GM18502 (cell line): ENCODE measurements around the gene SMC1B.
"Not testable (repeated sequence)": the region's sequence is repeated elsewhere in the genome, so short reads cannot be mapped to it uniquely, and the experiment has no call there.

Experiments
- ATAC-seq: cut with Tn5 transposase; IDR thresholded peaks from one replicate; pipeline ENCODE4 v1.9.1; 2021; ENCODE audit warnings: mild to moderate bottlenecking; ENCODE audit not compliant: unreplicated experiment, poor library complexity

Gene SMC1B

DNA sequence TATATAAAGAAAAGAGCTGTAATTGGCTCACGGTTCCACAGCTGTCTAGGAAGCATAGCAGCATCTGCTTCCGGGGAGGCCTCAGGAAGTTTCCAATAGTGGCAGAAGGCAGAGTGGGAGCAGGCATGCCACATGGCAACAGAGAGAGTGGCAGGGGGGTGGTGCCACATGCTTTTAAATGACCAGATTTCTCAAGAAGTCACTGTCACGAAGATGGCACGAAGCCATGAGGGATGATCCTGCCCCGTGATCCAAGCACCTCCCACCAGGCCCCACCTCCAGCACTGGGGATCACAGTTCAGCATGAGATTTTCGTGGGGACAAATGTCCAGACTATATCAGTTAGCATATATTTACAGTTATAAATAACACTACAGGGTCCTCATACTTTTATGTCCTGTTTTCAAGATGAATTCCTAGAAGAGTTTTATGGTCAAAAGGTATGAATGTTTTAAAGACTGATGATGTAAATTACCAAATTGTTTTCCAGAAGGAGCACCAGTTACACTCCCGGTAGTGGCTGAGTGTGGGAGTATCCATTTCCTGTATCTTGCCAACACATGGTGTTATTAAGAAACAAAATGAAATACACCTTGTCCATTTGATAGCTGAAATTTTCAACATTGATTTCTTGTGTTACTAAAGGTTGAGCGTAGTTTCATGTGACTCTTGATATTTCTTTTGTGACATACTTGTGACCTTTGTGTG lies 84.4 kb downstream of the SMC1B start:
- ATAC-seq: no peak

- not testable (repeated sequence) for ATAC-seq
These were observed 85.1 kb downstream of the SMC1B start for GRCh38 chr22:45328261-45328660.

GRCh38 chr22:45324311-45324711 lies 89.1 kb downstream of the SMC1B start:
- ATAC-seq: no peak

DNA sequence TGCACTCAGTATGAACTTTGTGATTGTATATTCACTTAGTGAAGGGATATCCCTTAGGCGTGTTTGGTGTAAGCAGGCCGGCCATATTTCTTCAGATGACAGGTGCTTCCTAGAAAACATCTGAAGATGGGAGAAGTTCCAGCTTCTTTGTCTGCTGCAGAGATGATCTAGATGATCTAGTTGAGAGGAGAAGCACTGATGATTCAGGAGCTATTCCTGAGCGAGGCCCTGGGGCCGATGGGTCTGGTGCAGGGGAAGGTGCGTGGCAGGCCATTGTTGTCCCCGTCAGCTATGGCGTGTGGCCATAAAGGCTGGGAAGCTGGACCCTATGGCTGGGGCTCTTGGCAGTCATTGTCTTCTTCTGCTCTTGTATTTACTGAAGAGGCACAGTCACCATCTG lies 89.7 kb downstream of the SMC1B start:
- no peak for ATAC-seq

GRCh38 chr22:45322873-45323525 lies 90.4 kb downstream of the SMC1B start:
- ATAC-seq: no peak

DNA sequence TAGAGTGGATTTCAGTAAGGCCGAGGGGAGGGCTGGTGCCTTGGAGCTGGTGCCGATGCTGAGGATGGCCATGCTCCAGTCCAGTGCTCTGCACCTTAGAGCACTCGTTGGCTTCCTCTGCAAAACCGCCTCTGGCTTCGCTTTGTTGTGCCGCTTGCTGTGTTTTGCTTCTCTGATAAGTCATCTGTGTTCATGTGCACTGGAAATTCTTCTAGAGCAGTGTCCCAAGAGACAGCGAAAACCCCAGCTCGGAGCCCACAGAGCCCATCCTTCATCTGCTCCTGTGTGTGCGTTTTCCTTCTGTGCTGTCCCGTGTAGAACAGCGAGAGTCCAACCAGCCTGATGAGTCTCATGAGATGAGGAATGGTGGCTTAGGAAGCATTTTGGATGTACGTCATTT lies 91.6 kb downstream of the SMC1B start:
- ATAC-seq: no peak

DNA sequence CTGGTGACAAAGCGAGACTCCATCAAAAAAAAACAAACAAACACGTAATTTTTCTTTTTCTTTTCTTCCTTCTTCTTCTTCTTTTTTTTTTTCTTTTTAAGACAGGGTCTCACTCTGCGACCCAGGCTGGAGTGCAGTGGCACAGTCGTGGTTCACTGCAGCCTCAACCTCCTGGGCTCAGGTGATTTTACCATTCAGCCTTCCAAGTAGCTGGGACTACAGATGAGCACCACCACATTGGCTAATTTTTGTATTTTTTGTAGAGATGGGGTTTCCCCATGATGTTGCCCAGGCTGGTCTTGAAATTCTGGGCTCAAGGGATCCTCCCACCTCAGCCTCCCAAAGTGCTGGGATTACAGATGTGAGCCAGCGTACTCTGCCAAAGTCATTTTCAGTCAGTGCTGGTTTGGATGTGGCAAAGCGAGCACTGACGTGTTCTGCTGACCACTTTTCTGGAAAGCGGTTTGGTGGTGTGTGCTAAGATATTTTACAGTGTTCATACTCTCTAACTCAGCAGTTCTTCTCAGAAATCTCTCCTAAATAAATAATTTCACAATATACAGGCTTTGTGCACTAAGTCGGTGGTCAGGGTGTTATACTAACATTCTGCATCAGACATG lies 92.9 kb downstream of the SMC1B start:
- ATAC-seq: no peak

DNA sequence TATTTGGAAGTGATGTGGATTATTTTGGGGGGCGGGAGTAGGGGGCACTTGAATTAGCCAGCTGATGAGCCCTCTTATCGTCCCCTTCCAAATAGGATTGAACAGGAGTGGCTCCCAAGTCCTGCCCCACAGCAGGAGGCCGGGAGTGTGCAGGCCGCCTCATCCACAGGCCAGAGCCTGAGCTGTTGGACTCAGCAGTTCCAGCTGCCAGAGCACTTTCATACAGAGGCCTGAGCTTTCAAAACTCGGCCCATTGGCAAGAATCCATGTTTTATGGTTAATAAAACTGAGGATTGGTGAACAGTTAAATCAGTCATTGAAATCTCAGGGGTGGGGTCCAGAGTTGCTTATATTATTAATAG lies 94.1 kb downstream of the SMC1B start:
- no peak for ATAC-seq

GRCh38 chr22:45318558-45319323 lies 94.7 kb downstream of the SMC1B start:
- peak; percentile 31 for ATAC-seq

DNA sequence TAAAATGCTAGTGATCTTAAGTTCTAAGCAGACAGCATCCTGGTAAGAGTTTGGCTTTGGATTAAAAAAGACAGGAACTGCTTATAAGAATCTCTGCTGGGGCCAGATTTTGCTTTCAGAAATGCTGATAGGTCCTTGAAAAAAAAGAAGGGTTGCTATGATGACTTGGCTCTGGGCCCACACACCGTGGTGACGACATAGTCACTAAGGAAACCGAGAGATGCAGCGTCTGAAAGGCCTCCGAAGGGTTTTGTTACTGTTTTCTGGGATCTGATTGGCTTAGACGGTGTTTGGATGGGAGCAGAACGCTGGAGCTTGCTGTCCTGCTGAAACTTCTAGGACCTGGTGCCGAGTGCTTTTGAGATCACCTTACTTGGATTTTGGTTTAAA lies 95.2 kb downstream of the SMC1B start:
- peak; percentile 65 for ATAC-seq

DNA sequence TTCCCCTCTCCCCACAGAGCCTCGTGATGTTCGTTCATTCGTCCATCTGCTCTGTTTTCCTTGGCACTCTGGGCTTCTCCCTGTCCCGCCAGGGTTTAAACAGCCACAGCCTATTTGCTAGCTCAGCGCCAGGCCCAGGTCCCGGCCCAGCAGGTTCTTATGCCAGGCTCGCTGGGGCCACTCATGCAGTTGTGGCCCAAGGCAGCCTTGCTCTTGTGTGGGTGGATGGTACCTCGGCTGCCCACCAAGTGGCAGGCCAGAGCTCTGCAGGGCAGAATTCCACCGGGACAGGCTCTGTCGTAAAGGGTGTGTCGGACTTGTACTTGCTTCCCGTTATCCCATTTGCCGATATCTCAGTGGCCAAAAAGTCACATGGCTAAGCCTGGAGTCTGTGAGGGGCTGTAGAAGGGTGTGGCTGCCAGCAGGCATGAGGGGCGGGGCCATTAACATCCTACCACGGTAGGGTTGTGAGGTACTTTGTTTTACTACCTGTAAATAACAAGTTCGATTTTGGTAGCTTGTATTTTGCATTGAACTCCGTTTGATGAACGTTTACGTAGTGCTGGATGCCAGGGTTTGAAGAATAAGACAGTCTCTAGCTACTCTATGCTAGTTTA lies 95.7 kb downstream of the SMC1B start:
- ATAC-seq: no peak

DNA sequence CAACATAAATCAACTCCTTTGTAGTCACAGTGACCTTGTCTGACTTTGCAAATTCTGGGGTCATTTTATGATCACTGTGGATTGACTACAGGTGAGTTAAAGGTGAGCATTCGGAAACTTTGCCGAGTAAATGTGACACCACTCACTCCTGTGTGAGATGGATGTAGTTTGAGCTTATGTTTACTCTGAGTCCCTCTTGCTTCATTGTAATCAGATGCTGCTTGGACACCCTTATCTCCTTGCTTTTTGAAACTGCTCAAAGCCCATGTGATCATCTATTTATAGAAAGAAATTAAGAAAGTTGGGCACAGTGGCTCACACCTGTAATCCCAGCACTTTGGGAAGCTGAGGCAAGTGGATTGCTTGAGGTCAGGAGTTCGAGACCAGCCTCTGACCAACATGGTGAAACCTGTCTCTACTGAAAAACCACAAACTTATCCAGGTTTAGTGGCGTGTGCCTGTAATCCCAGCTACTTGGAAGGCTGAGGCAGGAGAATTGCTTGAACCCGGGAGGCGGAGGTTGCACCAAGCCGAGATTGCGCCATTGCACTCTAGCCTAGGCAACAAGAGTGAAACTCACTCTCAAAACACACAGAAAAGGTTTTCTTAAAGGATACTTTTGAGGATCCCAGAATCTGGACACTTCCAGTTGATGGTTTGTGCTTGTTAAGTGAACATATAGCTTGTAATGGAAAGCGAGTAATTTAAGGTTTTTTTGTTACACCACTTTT lies 96.4 kb downstream of the SMC1B start:
- no peak for ATAC-seq

DNA sequence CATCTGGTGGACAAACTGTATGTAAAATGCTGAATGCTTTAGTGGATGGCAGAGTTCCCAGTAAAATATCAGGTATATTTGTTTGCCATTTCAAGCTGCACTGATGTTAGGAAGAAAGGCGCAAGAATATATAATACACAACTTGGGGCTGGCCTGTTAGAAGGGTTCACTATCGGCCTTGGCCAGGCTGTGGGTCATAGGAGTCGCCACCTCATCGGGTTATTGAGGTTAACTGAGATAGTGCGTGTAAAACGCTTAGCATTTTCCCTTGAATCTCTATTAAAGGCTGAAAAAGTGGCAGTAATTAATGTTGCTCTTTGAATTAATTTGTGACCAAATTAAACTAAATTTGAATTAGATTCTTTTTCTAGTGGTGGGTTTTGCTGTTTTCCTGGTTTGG lies 98.6 kb downstream of the SMC1B start:
- no peak for ATAC-seq

DNA sequence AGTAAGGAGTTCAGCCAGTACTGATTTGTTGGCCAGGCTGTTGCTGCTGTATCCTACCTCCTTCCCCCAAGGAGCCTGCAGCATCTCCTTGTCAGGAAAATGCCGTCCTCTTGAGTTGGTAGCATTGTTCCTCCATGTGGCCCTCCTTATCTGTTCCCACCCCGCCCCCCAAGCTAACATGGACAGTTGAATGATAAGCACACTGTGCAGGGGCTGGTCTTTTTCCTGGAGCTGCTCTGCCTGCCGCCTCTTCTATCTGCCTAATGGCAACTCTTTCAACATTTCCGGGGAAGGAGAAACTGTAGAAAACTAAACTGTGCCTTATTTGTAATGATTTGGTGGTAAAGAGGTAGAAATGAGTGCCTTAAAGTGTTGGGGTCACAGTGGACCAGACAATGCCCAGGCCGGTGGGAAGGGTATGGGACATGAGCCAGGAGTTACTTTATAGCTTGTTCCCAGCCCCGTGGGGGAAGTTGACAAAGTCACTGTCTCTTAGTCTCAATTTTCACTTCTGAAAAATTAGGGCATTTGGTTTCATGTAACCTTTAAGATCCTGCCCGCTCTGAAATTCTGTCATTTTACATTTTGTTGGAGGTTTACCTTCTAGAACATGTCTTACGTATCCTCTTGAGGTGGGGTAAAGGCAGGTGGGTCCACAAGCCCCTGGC lies 99.2 kb downstream of the SMC1B start:
- no peak for ATAC-seq

DNA sequence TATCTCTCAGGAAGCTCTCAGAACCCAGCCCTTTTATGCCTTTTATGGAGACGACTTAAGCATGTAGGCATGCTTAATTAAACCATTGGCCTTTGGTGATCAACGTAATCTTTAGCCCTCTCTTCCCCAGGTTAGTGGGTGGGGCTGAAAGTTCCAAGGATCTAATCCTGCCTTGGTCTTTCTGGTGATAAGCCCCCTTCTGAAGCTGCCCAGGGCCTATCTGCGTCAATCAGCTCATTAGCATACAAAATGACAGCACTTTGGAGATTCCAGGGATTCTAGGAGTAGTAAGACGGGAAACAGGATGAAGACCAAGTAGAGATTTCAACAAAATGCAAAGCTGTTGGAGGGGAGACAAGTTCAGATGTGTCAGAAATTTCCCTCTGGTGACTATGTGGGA lies 100.5 kb downstream of the SMC1B start:
- no peak for ATAC-seq

GRCh38 chr22:45312415-45312814 lies 101.0 kb downstream of the SMC1B start:
- no peak for ATAC-seq

- no peak for ATAC-seq
These were observed 102.3 kb downstream of the SMC1B start for GRCh38 chr22:45310977-45311531.

DNA sequence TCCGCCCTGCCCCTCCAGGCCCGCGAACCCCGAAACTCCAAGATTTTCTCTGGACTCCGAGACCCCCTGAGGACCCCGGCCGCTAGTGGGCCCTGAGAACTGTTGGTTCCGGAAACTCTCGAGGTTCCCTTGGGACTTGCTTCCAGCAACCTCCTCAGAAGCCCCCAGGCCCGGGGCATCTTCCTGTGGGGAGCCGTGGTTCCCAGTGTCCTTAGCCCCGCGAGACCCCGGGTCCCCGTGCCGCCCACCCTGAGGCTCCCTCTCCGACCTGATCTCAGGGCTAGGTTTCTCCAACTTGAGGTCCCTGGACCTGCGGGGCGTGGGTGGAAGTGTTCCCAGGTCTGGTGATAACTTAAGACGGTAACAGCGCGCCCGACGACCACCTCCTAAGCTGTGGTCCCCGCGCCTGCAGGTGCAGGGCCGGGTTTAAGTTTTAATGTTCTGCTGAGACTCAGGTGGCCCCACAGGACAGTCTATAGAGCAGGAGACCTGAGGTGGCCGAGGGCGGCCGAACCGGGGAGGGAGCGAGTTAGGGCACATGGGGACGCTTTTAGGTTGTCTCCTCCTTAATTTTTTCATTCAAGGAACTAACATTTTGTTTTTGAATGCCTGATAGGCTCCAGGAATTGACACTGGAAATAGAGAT lies 102.9 kb downstream of the SMC1B start:
- ATAC-seq: no peak
